Fibroblast of the aortic adventitia (primary cell): ENCODE results near the gene FAM13C. TPM values are rescaled to one million over a fixed set of nuclear protein-coding genes. Genes with fewer than 3 reads are reported as not detected.

ENCODE experiments used
- DNase-seq: peaks from one replicate; pipeline ENCODE4 v3.0.0-alpha.2; 2010; ENCODE audit warnings: low read depth
- H3K4me3 ChIP-seq: 2 replicates; pipeline ENCODE4 v1.5.1; 2011; ENCODE audit warnings: low read depth, mild to moderate bottlenecking, control low read depth, low read length, moderate library complexity
- total RNA-seq: library from RNA; depleted of rRNA; stranded (reverse); fragments of >200 nt; gene quantifications from 2 replicates; pipeline ENCODE4 v1.2.3, GENCODE V29; 2012; ENCODE audit warnings: low replicate concordance
- TF ChIP-seq, protein P1 (sequence below): IDR thresholded peaks from 2 replicates; pipeline ENCODE4 v1.5.1; 2011; ENCODE audit warnings: mild to moderate bottlenecking, low read length, control low read depth, inconsistent platforms; ENCODE audit not compliant: insufficient read depth

Gene FAM13C
- total RNA-seq, 1 donor = 3.3 TPM

DNA sequence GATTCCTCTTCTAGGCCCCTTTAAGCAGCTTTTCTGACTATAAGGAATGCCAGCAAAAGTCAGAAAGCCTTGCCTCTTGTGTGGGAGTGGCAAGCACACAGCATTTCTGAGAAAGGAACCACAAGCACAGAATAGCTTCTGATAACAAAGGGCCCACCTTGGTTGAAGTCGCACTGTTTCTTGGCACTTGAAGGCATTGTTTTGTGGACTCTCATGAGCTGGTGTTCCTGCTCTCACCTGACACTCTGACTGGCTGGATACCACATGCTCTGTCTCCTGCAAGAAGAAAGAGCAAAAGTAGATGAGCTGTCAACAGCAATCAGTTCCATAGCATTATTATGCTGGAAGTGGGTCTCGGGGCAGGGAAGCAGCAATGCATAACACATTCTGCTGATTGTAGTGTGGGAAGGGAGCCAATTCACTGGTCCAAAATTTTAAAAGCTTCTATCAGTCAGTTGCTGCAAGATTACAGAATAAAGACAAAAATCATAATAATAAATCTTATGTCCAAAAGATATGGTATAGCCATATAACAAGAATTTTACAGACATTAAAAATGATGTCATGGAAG is 38.4 kb downstream of the FAM13C start:
- DNase-seq = no peak
- TF ChIP-seq, protein P1, sequence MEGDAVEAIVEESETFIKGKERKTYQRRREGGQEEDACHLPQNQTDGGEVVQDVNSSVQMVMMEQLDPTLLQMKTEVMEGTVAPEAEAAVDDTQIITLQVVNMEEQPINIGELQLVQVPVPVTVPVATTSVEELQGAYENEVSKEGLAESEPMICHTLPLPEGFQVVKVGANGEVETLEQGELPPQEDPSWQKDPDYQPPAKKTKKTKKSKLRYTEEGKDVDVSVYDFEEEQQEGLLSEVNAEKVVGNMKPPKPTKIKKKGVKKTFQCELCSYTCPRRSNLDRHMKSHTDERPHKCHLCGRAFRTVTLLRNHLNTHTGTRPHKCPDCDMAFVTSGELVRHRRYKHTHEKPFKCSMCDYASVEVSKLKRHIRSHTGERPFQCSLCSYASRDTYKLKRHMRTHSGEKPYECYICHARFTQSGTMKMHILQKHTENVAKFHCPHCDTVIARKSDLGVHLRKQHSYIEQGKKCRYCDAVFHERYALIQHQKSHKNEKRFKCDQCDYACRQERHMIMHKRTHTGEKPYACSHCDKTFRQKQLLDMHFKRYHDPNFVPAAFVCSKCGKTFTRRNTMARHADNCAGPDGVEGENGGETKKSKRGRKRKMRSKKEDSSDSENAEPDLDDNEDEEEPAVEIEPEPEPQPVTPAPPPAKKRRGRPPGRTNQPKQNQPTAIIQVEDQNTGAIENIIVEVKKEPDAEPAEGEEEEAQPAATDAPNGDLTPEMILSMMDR = no peak
- no peak overlapping the region for H3K4me3 ChIP-seq

DNA sequence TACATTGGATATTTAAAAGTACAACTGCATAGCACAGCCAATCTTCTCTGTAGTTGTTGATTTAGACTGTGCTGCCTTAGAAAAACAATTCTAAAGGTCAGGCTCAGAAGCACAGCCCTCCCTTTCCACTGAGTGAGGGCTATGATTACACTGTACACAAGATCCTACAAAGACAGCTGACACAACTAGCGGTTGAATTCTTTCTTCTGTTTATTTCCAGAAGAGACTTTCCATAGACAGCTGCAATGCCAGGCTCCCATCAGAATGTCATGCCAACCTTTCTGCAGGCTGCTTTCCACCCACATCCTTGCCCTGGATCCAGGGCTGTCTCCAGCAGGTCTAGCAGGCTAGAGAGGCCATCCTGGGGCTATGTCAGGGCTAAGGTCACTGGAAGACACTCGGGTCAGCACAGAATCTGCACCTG is 39.3 kb downstream of the FAM13C start:
- DNase-seq = no peak
- TF ChIP-seq, protein P1 = no peak
- no peak overlapping the region for H3K4me3 ChIP-seq

DNA sequence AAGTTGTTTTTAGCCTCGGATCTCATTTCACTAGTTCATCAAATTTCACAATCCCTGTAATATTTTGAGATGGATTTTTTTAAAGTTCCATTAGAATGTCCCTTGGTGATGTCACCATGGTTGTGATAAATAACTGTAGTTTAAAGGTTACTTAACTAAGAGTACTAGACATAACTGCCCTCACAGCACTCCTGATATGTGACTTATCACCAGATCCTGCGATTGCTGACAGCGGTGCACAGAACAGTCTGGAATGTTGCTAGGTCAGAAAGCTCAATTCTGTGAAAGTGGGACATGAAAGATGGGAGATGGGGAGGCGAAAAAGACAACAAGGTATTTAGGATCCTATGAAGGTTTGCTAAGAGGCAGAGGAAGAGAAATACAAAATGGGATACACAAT is 40.2 kb downstream of the FAM13C start:
- TF ChIP-seq, protein P1 = no peak

DNA sequence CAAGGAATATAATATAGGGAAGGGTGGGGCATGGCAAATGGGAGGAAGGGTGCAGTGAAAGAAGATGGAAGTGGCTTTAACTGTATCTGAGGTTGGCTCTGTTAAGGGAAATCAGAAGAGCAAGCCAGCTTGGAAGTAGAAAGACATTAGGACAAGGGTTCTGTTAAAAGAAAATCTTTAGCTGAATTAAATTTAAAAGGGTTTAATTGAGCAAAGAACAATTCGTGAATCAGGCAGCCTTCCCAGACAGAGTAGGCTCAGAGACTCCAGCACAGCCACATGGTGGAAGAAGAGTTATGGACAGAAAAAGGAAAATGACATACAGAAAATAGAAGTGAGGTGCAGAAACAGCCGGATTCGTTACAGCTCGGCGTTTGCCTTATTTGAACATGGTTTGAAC is 42.0 kb downstream of the FAM13C start:
- no peak for DNase-seq
- TF ChIP-seq, protein P1 = no peak
- no peak overlapping the region for H3K4me3 ChIP-seq

More for the DNA sequence above, 40.2 kb downstream of the FAM13C start:
- DNase-seq = no peak
- H3K4me3 ChIP-seq = no peak overlapping the region

DNA sequence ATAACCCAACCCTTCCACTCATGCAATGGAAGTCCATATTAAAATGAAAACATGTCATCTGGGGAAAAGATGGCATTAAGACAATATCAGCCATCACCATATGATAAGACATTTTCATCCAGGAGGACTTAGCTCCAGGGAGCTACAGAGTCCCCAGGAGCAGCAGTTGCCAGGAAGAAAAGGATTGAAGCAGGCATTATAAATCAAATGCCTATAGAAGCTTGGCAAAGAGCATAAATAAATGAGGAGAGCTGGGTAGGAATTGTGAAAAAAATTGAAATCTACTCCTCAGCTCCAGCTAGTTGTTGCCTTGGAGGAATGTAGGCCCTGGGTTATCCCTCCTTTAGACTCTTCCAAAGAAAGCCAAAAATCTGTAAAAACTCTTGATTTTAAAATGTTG is 42.5 kb downstream of the FAM13C start:
- DNase-seq = no peak
- TF ChIP-seq, protein P1 = no peak
- H3K4me3 ChIP-seq = no peak overlapping the region

DNA sequence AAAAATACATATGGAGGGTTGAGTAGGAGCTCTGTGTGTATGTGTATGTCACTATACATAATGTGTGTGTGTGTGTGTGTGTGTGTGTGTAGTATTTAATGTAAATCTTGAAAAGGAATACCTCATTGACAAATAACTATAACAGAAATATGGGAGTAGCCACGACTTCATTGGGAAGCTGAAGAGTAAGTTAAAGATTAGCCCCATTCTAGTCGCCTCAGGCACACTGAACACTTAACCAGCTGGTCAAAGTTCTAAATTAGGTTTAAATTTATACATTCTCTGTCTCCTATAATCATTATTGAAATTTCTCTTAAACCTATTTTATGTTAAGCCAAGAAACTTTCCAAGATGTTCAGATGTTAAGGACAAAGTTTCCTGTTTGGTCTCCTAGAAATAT is 45.3 kb downstream of the FAM13C start:
- TF ChIP-seq, protein P1 = no peak
- H3K4me3 ChIP-seq = no peak overlapping the region
- no peak for DNase-seq

DNA sequence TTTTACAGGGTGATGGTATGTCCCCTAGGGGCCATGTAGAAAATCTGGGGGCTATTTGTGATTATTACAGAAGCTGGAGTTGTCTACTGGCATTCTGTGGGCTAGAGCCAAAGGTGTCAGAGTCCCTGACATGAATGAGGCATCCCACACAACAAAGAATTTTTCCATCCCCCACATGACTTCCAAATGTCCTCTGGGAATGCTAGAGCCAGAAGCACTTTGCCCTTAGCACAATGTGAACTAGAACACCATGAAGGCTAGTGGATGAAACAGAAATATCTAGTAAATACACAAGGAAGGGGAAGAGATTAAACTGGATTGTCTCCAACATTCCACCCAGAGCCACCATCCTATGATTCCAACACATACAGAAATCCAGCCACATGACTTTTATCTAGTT is 46.9 kb downstream of the FAM13C start:
- no peak overlapping the region for H3K4me3 ChIP-seq
- no peak for DNase-seq
- TF ChIP-seq, protein P1 = no peak
